ENCODE measurements around the gene DNAJC7.

- TF ChIP-seq, protein P1, sequence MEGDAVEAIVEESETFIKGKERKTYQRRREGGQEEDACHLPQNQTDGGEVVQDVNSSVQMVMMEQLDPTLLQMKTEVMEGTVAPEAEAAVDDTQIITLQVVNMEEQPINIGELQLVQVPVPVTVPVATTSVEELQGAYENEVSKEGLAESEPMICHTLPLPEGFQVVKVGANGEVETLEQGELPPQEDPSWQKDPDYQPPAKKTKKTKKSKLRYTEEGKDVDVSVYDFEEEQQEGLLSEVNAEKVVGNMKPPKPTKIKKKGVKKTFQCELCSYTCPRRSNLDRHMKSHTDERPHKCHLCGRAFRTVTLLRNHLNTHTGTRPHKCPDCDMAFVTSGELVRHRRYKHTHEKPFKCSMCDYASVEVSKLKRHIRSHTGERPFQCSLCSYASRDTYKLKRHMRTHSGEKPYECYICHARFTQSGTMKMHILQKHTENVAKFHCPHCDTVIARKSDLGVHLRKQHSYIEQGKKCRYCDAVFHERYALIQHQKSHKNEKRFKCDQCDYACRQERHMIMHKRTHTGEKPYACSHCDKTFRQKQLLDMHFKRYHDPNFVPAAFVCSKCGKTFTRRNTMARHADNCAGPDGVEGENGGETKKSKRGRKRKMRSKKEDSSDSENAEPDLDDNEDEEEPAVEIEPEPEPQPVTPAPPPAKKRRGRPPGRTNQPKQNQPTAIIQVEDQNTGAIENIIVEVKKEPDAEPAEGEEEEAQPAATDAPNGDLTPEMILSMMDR (IDR thresholded peaks at IDR 0.05; ENCODE audit: insufficient read depth, low read length): no peak
- TF ChIP-seq POLR2AphosphoS5 (IDR thresholded peaks at IDR 0.05; ENCODE audit: low read depth) (no peak), GABPA (IDR thresholded peaks at IDR 0.05; ENCODE audit: low read depth) (no peak)
- TF ChIP-seq, protein P2, sequence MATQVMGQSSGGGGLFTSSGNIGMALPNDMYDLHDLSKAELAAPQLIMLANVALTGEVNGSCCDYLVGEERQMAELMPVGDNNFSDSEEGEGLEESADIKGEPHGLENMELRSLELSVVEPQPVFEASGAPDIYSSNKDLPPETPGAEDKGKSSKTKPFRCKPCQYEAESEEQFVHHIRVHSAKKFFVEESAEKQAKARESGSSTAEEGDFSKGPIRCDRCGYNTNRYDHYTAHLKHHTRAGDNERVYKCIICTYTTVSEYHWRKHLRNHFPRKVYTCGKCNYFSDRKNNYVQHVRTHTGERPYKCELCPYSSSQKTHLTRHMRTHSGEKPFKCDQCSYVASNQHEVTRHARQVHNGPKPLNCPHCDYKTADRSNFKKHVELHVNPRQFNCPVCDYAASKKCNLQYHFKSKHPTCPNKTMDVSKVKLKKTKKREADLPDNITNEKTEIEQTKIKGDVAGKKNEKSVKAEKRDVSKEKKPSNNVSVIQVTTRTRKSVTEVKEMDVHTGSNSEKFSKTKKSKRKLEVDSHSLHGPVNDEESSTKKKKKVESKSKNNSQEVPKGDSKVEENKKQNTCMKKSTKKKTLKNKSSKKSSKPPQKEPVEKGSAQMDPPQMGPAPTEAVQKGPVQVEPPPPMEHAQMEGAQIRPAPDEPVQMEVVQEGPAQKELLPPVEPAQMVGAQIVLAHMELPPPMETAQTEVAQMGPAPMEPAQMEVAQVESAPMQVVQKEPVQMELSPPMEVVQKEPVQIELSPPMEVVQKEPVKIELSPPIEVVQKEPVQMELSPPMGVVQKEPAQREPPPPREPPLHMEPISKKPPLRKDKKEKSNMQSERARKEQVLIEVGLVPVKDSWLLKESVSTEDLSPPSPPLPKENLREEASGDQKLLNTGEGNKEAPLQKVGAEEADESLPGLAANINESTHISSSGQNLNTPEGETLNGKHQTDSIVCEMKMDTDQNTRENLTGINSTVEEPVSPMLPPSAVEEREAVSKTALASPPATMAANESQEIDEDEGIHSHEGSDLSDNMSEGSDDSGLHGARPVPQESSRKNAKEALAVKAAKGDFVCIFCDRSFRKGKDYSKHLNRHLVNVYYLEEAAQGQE (IDR thresholded peaks at IDR 0.05; ENCODE audit: insufficient replicate concordance, low read depth): no peak
These were observed 76.1 kb downstream of the DNAJC7 start for GRCh38 chr17:41941168-41941567.

Measured in HL-60 (cell line).